Neural progenitor cell (in vitro differentiated cells): ENCODE data around the gene TADA3.

Experiments used
- CTCF ChIP-seq: fragments of 200-600 bp; sonication (generic); IDR thresholded peaks from 2 replicates; pipeline ENCODE4 v1.5.1; 2017; ENCODE audit warnings: antibody characterized with exemption, mild to moderate bottlenecking
- EZH2 ChIP-seq: fragments of 200-600 bp; sonication (generic); IDR thresholded peaks from 2 replicates; pipeline ENCODE4 v1.6.1; 2017; ENCODE audit warnings: antibody characterized with exemption, mild to moderate bottlenecking, moderate library complexity

GRCh38 chr3:9767418-9767817 lies 24.9 kb downstream of the TADA3 start:
- TF ChIP-seq CTCF: no peak
- no peak for TF ChIP-seq EZH2
